Uterus (tissue), 2 donors: ENCODE data around the gene PLAAT4.

Experiments
- POLR2A ChIP-seq, 2 donors: fragments of 450-650 bp; IDR thresholded peaks; one replicate each; pipeline ENCODE4 v1.6.1; 2016; ENCODE audit warnings: antibody characterized with exemption in 2 of 2, mild to moderate bottlenecking in 1 of 2, moderate library complexity in 1 of 2
- TF ChIP-seq, protein P1 (sequence below), 4 experiments: fragments of 200-600 bp in 2 of 4; fragments of 450-650 bp in 2 of 4; sonication (generic) in 2 of 4; IDR thresholded peaks; one replicate each; pipeline ENCODE4 v1.5.1; 2016 to 2019; ENCODE audit warnings: antibody characterized with exemption in 4 of 4, mild to moderate bottlenecking in 2 of 4, moderate library complexity in 1 of 4

DNA sequence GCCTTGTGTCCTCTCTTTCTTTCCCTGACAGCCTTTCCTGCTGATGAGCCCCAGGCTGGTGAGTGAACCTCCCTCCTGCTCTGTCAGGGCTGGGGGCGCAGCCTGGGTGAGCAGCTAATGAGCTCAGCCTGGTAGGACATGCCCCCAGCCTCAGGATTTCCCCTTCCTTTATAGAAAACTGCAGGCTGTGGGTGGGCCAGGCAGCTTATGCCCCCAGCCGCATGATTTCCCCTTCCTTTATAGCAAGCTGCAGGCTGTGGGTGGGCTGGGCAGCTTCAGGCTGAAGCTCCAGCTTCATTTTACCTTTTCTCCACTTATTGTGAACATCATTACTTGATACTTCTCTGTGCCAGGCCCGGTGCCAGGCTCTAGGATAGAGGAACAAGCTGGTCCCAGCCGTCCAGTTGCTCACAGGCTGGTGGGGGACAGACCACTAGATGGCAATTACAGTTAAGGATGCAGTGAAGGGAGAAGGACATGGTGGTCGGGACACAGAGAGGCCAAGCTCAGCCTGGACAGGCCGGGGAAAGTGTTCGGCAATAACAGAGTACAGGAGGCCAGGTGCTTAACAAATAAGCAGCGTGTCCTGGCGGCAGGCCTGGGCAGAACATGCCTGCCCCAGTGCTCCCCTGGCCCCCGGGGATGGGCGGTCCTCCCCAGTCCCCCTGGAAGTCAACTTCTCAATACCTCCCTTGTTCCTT lies 25.4 kb upstream of the PLAAT4 start:
- TF ChIP-seq, protein P1, sequence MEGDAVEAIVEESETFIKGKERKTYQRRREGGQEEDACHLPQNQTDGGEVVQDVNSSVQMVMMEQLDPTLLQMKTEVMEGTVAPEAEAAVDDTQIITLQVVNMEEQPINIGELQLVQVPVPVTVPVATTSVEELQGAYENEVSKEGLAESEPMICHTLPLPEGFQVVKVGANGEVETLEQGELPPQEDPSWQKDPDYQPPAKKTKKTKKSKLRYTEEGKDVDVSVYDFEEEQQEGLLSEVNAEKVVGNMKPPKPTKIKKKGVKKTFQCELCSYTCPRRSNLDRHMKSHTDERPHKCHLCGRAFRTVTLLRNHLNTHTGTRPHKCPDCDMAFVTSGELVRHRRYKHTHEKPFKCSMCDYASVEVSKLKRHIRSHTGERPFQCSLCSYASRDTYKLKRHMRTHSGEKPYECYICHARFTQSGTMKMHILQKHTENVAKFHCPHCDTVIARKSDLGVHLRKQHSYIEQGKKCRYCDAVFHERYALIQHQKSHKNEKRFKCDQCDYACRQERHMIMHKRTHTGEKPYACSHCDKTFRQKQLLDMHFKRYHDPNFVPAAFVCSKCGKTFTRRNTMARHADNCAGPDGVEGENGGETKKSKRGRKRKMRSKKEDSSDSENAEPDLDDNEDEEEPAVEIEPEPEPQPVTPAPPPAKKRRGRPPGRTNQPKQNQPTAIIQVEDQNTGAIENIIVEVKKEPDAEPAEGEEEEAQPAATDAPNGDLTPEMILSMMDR (IDR thresholded peaks at IDR 0.05): no peak
- TF ChIP-seq POLR2A (IDR thresholded peaks at IDR 0.05): no peak
